Activated CD4-positive, alpha-beta T cell treated with anti-CD3 and anti-CD28 coated beads for 36 hours (primary cell): ENCODE measurements around the gene SERGEF. TPM values are rescaled to one million over a fixed set of nuclear protein-coding genes. Genes with fewer than 3 reads are reported as not detected.

Experiments used
- ATAC-seq: fragments of 200-7000 bp; cut with Tn5 transposase; one replicate; pipeline ENCODE4 v1.10.0; 2021; ENCODE audit warnings: mild to moderate bottlenecking, moderate library complexity
- CTCF ChIA-PET: fragments of 350-600 bp; sonication (Branson Sonifier 250); formaldehyde crosslinking; loops from one replicate; lab custom pipeline; 2021; ENCODE audit warnings: antibody characterized with exemption; lab: Charles Lee
- POLR2A ChIA-PET: fragments of 350-600 bp; sonication (Branson Sonifier 250); formaldehyde crosslinking; loops from one replicate; lab custom pipeline; 2021; ENCODE audit warnings: antibody characterized with exemption, inconsistent platforms; lab: Charles Lee
- DNase-seq: peaks from one replicate; pipeline ENCODE4 v3.0.0-alpha.2; 2020
- H3K27ac Mint-ChIP-seq: one replicate; pipeline ENCODE4 v1.8.0; 2021; ENCODE audit warnings: mixed read lengths
- H3K27me3 Mint-ChIP-seq: one replicate; pipeline ENCODE4 v1.8.0; 2021; ENCODE audit warnings: mixed read lengths
- H3K36me3 Mint-ChIP-seq: one replicate; pipeline ENCODE4 v1.8.0; 2021; ENCODE audit warnings: low read depth, mixed read lengths
- H3K4me1 Mint-ChIP-seq: one replicate; pipeline ENCODE4 v1.8.0; 2021; ENCODE audit warnings: mixed read lengths
- H3K4me3 Mint-ChIP-seq: one replicate; pipeline ENCODE4 v1.8.0; 2021; ENCODE audit warnings: mild to moderate bottlenecking, moderate library complexity, mixed read lengths
- H3K9me3 Mint-ChIP-seq: one replicate; pipeline ENCODE4 v1.8.0; 2021; ENCODE audit warnings: low read depth, mixed read lengths
- intact Hi-C, 2 experiments: fragments of 100-400 bp; cut with DNase I in 1 of 2; cut with micrococcal nuclease in 1 of 2; formaldehyde crosslinking; loops; one replicate each; pipeline versions ENCODE4 v1.14.2 to v1.15.1; 2022 to 2024; cut with DNase I, micrococcal nuclease
- total RNA-seq, 2 experiments: library from RNA; stranded (reverse); gene quantifications; one replicate each; pipeline ENCODE4 v1.2.3, GENCODE V29; 2021

Gene SERGEF
- total RNA-seq, 2 experiments from 2014 or later, result 47.5 to 57.5 TPM

GRCh38 chr11:17952487-17952886, 60.4 kb downstream of the SERGEF start:
- ChIA-PET POLR2A (no interaction called here), CTCF (no interaction called here)
- peaks cover 55% of the 10 kb centered on the region for H3K36me3 Mint-ChIP-seq
- no peak for DNase-seq
- H3K4me3 Mint-ChIP-seq, result no peak overlapping the region
- H3K27ac Mint-ChIP-seq, result no peak overlapping the region
- no peaks in the 10 kb centered on the region for H3K27me3 Mint-ChIP-seq
- no peak for ATAC-seq
- intact Hi-C loops, result no loop called here
- no peaks in the 10 kb centered on the region for H3K9me3 Mint-ChIP-seq
- no peaks in the 10 kb centered on the region for H3K4me1 Mint-ChIP-seq

- H3K4me3 Mint-ChIP-seq, result no peak overlapping the region
These were observed 61.0 kb downstream of the SERGEF start for GRCh38 chr11:17951685-17952388.

GRCh38 chr11:17950644-17951043, 62.2 kb downstream of the SERGEF start:
- Mint-ChIP-seq H3K9me3 (no peaks in the 10 kb centered on the region), H3K4me3 (no peak overlapping the region), H3K36me3 (peaks cover 65% of the 10 kb centered on the region), H3K27me3 (no peaks in the 10 kb centered on the region), H3K27ac (no peak overlapping the region), H3K4me1 (no peaks in the 10 kb centered on the region)
- POLR2A ChIA-PET, result no interaction called here
- ATAC-seq, result no peak
- intact Hi-C loops, result no loop called here
- CTCF ChIA-PET, result interaction anchor here (1.1 to 2.0 kb wide), 3 partner anchors 21 to 38 kb away, joined by 3 to 6 read pairs (median 3); no protein-coding TSS in a partner anchor
- no peak for DNase-seq

More at GRCh38 chr11:17951685-17952388, 61.0 kb downstream of the SERGEF start:
- no peaks in the 10 kb centered on the region for H3K9me3 Mint-ChIP-seq
- peaks cover 59% of the 10 kb centered on the region for H3K36me3 Mint-ChIP-seq
- H3K4me1 Mint-ChIP-seq, result no peaks in the 10 kb centered on the region
- no peak overlapping the region for H3K27ac Mint-ChIP-seq
- H3K27me3 Mint-ChIP-seq, result no peaks in the 10 kb centered on the region
- no peak for ATAC-seq
- CTCF ChIA-PET, result no interaction called here
- DNase-seq, result no peak
- intact Hi-C loops, result no loop called here
- POLR2A ChIA-PET, result no interaction called here

- peaks cover 12% of the 10 kb centered on the region for H3K9me3 Mint-ChIP-seq
- DNase-seq (no peak), ATAC-seq (no peak)
- ChIA-PET POLR2A (no interaction called here), CTCF (interaction anchor here (0.7 kb wide), 1 partner anchor 65 kb away, joined by 3 read pairs; no protein-coding TSS in a partner anchor)
- no peaks in the 10 kb centered on the region for H3K4me1 Mint-ChIP-seq
- no peaks in the 10 kb centered on the region for H3K27me3 Mint-ChIP-seq
- peaks cover 67% of the 10 kb centered on the region for H3K36me3 Mint-ChIP-seq
- H3K4me3 Mint-ChIP-seq, result no peak overlapping the region
- H3K27ac Mint-ChIP-seq, result no peak overlapping the region
- intact Hi-C loops, result no loop called here
These were observed 64.6 kb downstream of the SERGEF start for GRCh38 chr11:17948296-17948695.

GRCh38 chr11:17939542-17939941, 73.3 kb downstream of the SERGEF start:
- ChIA-PET CTCF (no interaction called here), POLR2A (no interaction called here)
- Mint-ChIP-seq H3K9me3 (peaks cover 10% of the 10 kb centered on the region), H3K4me1 (no peaks in the 10 kb centered on the region), H3K36me3 (peaks cover 21% of the 10 kb centered on the region), H3K4me3 (no peak overlapping the region), H3K27me3 (no peaks in the 10 kb centered on the region), H3K27ac (no peak overlapping the region)
- DNase-seq (no peak), ATAC-seq (no peak)
- intact Hi-C loops, result no loop called here

- H3K27ac Mint-ChIP-seq, result no peak overlapping the region
- ATAC-seq, result no peak
- POLR2A ChIA-PET, result no interaction called here
- peaks cover 23% of the 10 kb centered on the region for H3K36me3 Mint-ChIP-seq
- intact Hi-C loops, result no loop called here
- CTCF ChIA-PET, result no interaction called here
- DNase-seq, result no peak
- peaks cover 4% of the 10 kb centered on the region for H3K9me3 Mint-ChIP-seq
- H3K4me3 Mint-ChIP-seq, result no peak overlapping the region
- H3K27me3 Mint-ChIP-seq, result no peaks in the 10 kb centered on the region
- no peaks in the 10 kb centered on the region for H3K4me1 Mint-ChIP-seq
These were observed 76.1 kb downstream of the SERGEF start for GRCh38 chr11:17936790-17937189.

- Mint-ChIP-seq H3K36me3 (peaks cover 24% of the 10 kb centered on the region), H3K27ac (no peak overlapping the region), H3K9me3 (peaks cover 4% of the 10 kb centered on the region), H3K27me3 (no peaks in the 10 kb centered on the region), H3K4me1 (no peaks in the 10 kb centered on the region), H3K4me3 (no peak overlapping the region)
- ChIA-PET CTCF (no interaction called here), POLR2A (no interaction called here)
- intact Hi-C loops, result no loop called here
- ATAC-seq (no peak), DNase-seq (no peak)
These were observed 78.7 kb downstream of the SERGEF start for GRCh38 chr11:17934194-17934593.

GRCh38 chr11:17933708-17934107, 79.1 kb downstream of the SERGEF start:
- no peak for DNase-seq
- no peak for ATAC-seq
- ChIA-PET CTCF (no interaction called here), POLR2A (no interaction called here)
- H3K36me3 Mint-ChIP-seq, result peaks cover 26% of the 10 kb centered on the region
- H3K27ac Mint-ChIP-seq, result no peak overlapping the region
- no peak overlapping the region for H3K4me3 Mint-ChIP-seq
- no peaks in the 10 kb centered on the region for H3K4me1 Mint-ChIP-seq
- no peaks in the 10 kb centered on the region for H3K27me3 Mint-ChIP-seq
- H3K9me3 Mint-ChIP-seq, result peaks cover 4% of the 10 kb centered on the region
- intact Hi-C loops, result no loop called here

- intact Hi-C loops, result no loop called here
- Mint-ChIP-seq H3K9me3 (peaks cover 4% of the 10 kb centered on the region), H3K4me3 (no peak overlapping the region), H3K27me3 (no peaks in the 10 kb centered on the region), H3K4me1 (no peaks in the 10 kb centered on the region), H3K27ac (no peak overlapping the region), H3K36me3 (peaks cover 28% of the 10 kb centered on the region)
- POLR2A ChIA-PET, result no interaction called here
- ATAC-seq (no peak), DNase-seq (no peak)
- CTCF ChIA-PET, result no interaction called here
These were observed 80.4 kb downstream of the SERGEF start for GRCh38 chr11:17932472-17932871.

- Mint-ChIP-seq H3K27ac (no peak overlapping the region), H3K4me3 (no peak overlapping the region), H3K36me3 (peaks cover 31% of the 10 kb centered on the region), H3K9me3 (peaks cover 4% of the 10 kb centered on the region), H3K4me1 (no peaks in the 10 kb centered on the region), H3K27me3 (no peaks in the 10 kb centered on the region)
- ChIA-PET CTCF (interaction anchor here (0.7 kb wide), 1 partner anchor 100 kb away, joined by 3 read pairs; no protein-coding TSS in a partner anchor), POLR2A (no interaction called here)
- intact Hi-C loops, result no loop called here
- DNase-seq (no peak), ATAC-seq (no peak)
These were observed 81.3 kb downstream of the SERGEF start for GRCh38 chr11:17931595-17931994.

GRCh38 chr11:17930544-17931125, 82.2 kb downstream of the SERGEF start:
- CTCF ChIA-PET, result interaction anchor here (0.6 to 0.7 kb wide), 3 partner anchors 46 to 544 kb away, joined by 3 read pairs; no protein-coding TSS in a partner anchor
- POLR2A ChIA-PET, result no interaction called here
- intact Hi-C loops, result no loop called here
- Mint-ChIP-seq H3K4me1 (no peaks in the 10 kb centered on the region), H3K36me3 (peaks cover 30% of the 10 kb centered on the region), H3K4me3 (no peak overlapping the region), H3K9me3 (peaks cover 4% of the 10 kb centered on the region), H3K27me3 (no peaks in the 10 kb centered on the region), H3K27ac (no peak overlapping the region)
- no peak for DNase-seq
- no peak for ATAC-seq

GRCh38 chr11:17929171-17929570, 83.7 kb downstream of the SERGEF start:
- H3K36me3 Mint-ChIP-seq, result peaks cover 27% of the 10 kb centered on the region
- ATAC-seq, result no peak

More at GRCh38 chr11:17929171-17929570, 83.7 kb downstream of the SERGEF start:
- intact Hi-C loops, result no loop called here
- Mint-ChIP-seq H3K4me1 (no peaks in the 10 kb centered on the region), H3K4me3 (no peak overlapping the region), H3K27me3 (no peaks in the 10 kb centered on the region), H3K9me3 (peaks cover 4% of the 10 kb centered on the region), H3K27ac (no peak overlapping the region)
- ChIA-PET POLR2A (no interaction called here), CTCF (interaction anchor here (1.5 kb wide), 1 partner anchor 198 kb away, joined by 3 read pairs; no protein-coding TSS in a partner anchor)
- DNase-seq, result no peak
